HCT116 (cell line): ENCODE results near the gene SYTL3.

Source experiments
- CBX3 ChIP-seq: IDR thresholded peaks from 2 replicates; pipeline ENCODE4 v1.6.1; 2012; ENCODE audit warnings: low read depth
- CEBPB ChIP-seq: IDR thresholded peaks from 2 replicates; pipeline ENCODE4 v1.6.1; 2012; ENCODE audit warnings: low read depth
- EZH2 ChIP-seq: fragments of 200-600 bp; sonication (generic); IDR thresholded peaks from 2 replicates; pipeline ENCODE4 v1.6.1; 2017; ENCODE audit warnings: antibody characterized with exemption, mixed run types
- MAX ChIP-seq: IDR thresholded peaks from 2 replicates; pipeline ENCODE4 v1.6.1; 2012
- POLR2A ChIP-seq: IDR thresholded peaks from 2 replicates; pipeline ENCODE4 v1.7.0; 2011; ENCODE audit warnings: borderline replicate concordance; ENCODE audit not compliant: insufficient read depth, insufficient read length; ENCODE audit errors: extremely low read depth
- POLR2AphosphoS5 ChIP-seq: IDR thresholded peaks from 2 replicates; pipeline ENCODE4 v1.6.1; 2011; ENCODE audit warnings: mild to moderate bottlenecking, low read depth, low read length, moderate library complexity
- REST ChIP-seq: IDR thresholded peaks from 2 replicates; pipeline ENCODE4 v1.6.1; 2012; ENCODE audit warnings: low read depth
- SIN3A ChIP-seq: IDR thresholded peaks from 2 replicates; pipeline ENCODE4 v1.6.1; 2012; ENCODE audit warnings: low read depth
- ZNF274 ChIP-seq: fragments of 200-500 bp; sonication (Bioruptor generic); IDR thresholded peaks from 2 replicates; pipeline ENCODE4 v1.6.1; 2014; ENCODE audit warnings: mild to moderate bottlenecking, low read depth, low read length, inconsistent platforms
- TF ChIP-seq, protein P1 (sequence below), 3 experiments: fragments of 200-600 bp in 1 of 3; sonication (generic) in 1 of 3; IDR thresholded peaks in 2 of 3; conservative IDR thresholded peaks in 1 of 3; 2 replicates each; pipeline ENCODE4 v1.5.1; 2012 to 2017; ENCODE audit warnings: low read depth in 2 of 3, low read length in 2 of 3, antibody characterized with exemption in 1 of 3, borderline replicate concordance in 1 of 3, control low read depth in 1 of 3, mild to moderate bottlenecking in 1 of 3, mixed read lengths in 1 of 3, mixed run types in 1 of 3, moderate library complexity in 1 of 3; ENCODE audit not compliant: insufficient read depth in 1 of 3
- TF ChIP-seq, protein P2 (sequence below): IDR thresholded peaks from 2 replicates; pipeline ENCODE4 v1.6.1; 2011; ENCODE audit warnings: mild to moderate bottlenecking, low read length, moderate library complexity; ENCODE audit not compliant: insufficient replicate concordance; ENCODE audit errors: extremely low read depth

DNA sequence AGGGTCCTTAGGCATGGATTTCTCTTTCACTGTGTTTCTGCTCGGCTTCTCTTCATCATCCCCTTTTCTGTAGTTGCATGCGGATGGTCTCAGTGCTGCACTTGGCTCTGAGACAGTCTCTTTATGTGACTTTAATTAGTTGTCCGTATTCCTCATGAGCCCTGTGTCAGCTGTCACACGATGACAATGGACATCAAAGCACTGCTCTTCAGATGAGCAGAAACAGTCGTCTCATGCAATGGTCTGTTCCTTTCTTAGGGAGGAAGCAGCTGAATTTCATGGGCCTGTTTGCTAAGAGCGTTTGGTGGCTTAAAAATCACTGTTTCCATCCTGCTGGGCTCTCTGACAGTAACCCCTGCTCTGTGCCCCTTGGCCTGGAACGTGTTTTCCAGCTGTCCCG lies 64.9 kb downstream of the SYTL3 start:
- TF ChIP-seq POLR2A = no peak
- TF ChIP-seq, protein P1, sequence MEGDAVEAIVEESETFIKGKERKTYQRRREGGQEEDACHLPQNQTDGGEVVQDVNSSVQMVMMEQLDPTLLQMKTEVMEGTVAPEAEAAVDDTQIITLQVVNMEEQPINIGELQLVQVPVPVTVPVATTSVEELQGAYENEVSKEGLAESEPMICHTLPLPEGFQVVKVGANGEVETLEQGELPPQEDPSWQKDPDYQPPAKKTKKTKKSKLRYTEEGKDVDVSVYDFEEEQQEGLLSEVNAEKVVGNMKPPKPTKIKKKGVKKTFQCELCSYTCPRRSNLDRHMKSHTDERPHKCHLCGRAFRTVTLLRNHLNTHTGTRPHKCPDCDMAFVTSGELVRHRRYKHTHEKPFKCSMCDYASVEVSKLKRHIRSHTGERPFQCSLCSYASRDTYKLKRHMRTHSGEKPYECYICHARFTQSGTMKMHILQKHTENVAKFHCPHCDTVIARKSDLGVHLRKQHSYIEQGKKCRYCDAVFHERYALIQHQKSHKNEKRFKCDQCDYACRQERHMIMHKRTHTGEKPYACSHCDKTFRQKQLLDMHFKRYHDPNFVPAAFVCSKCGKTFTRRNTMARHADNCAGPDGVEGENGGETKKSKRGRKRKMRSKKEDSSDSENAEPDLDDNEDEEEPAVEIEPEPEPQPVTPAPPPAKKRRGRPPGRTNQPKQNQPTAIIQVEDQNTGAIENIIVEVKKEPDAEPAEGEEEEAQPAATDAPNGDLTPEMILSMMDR (IDR thresholded peaks at IDR 0.05 in 2 of 3, conservative IDR thresholded peaks at IDR 0.05 in 1 of 3; ENCODE audit: borderline replicate concordance in 1 of 3, insufficient read depth in 1 of 3, low read depth in 2 of 3, low read length in 2 of 3) = no peak
- TF ChIP-seq EZH2 = no peak
- TF ChIP-seq POLR2AphosphoS5 = no peak
- TF ChIP-seq REST = no peak
- no peak for TF ChIP-seq SIN3A
- TF ChIP-seq CEBPB = no peak
- no peak for TF ChIP-seq MAX
- no peak for TF ChIP-seq ZNF274
- TF ChIP-seq, protein P2, sequence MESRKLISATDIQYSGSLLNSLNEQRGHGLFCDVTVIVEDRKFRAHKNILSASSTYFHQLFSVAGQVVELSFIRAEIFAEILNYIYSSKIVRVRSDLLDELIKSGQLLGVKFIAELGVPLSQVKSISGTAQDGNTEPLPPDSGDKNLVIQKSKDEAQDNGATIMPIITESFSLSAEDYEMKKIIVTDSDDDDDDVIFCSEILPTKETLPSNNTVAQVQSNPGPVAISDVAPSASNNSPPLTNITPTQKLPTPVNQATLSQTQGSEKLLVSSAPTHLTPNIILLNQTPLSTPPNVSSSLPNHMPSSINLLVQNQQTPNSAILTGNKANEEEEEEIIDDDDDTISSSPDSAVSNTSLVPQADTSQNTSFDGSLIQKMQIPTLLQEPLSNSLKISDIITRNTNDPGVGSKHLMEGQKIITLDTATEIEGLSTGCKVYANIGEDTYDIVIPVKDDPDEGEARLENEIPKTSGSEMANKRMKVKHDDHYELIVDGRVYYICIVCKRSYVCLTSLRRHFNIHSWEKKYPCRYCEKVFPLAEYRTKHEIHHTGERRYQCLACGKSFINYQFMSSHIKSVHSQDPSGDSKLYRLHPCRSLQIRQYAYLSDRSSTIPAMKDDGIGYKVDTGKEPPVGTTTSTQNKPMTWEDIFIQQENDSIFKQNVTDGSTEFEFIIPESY = no peak
- TF ChIP-seq CBX3 = no peak
